GM12878 (cell line): ENCODE results near the gene MGAT5.

Experiments used
- CREM ChIP-seq: IDR thresholded peaks from 2 replicates; pipeline ENCODE4 v1.6.1; 2014; ENCODE audit warnings: antibody characterized with exemption, low read depth
- MXI1 ChIP-seq: fragments of 150-350 bp; IDR thresholded peaks from 2 replicates; pipeline ENCODE4 v1.6.1; 2011; ENCODE audit warnings: low read depth, mild to moderate bottlenecking, inconsistent platforms, low read length, improper control_type of control experiment
- POLR2A ChIP-seq: IDR thresholded peaks from 2 replicates; pipeline ENCODE4 v1.6.1; 2011; ENCODE audit warnings: low read depth, mild to moderate bottlenecking, low read length
- TARDBP ChIP-seq: IDR thresholded peaks from 2 replicates; pipeline ENCODE4 v1.6.1; 2016; ENCODE audit warnings: borderline replicate concordance
- ZNF274 ChIP-seq: IDR thresholded peaks from one replicate; pipeline ENCODE4 v1.8.0; 2011; ENCODE audit not compliant: insufficient read length, insufficient read depth
- TF ChIP-seq, protein P1 (sequence below), 3 experiments: IDR thresholded peaks in 2 of 3; conservative IDR thresholded peaks in 1 of 3; 2 replicates each; pipeline ENCODE4 v1.5.1; 2011; ENCODE audit warnings: low read depth in 3 of 3, low read length in 3 of 3, mild to moderate bottlenecking in 3 of 3, control low read depth in 2 of 3, moderate library complexity in 2 of 3, inconsistent platforms in 1 of 3, mixed read lengths in 1 of 3; ENCODE audit not compliant: control insufficient read depth in 2 of 3, insufficient read depth in 1 of 3; ENCODE audit errors: extremely low read depth in 1 of 3

DNA sequence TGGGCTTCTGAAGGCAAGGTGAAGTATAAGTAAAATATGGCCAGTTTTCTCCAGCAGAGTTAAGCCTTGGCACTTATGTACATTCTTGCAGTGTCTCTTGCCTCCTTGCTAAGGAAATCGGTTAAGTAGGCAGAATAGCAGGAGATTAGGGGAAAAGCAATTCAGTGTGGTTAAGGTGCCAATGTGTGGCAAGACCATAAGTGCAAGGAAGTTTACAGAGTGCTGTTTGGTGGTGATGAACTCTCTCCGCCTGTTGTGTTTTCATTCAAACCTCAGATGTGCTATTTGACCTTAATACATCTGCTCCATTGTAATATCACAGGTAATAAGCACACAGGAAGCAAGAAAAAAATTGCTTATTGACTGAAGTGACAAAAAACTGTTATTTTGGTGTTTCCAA lies 156.1 kb downstream of the MGAT5 start:
- TF ChIP-seq POLR2A (no peak), MXI1 (no peak), ZNF274 (no peak), CREM (no peak), TARDBP (no peak)
- TF ChIP-seq, protein P1, sequence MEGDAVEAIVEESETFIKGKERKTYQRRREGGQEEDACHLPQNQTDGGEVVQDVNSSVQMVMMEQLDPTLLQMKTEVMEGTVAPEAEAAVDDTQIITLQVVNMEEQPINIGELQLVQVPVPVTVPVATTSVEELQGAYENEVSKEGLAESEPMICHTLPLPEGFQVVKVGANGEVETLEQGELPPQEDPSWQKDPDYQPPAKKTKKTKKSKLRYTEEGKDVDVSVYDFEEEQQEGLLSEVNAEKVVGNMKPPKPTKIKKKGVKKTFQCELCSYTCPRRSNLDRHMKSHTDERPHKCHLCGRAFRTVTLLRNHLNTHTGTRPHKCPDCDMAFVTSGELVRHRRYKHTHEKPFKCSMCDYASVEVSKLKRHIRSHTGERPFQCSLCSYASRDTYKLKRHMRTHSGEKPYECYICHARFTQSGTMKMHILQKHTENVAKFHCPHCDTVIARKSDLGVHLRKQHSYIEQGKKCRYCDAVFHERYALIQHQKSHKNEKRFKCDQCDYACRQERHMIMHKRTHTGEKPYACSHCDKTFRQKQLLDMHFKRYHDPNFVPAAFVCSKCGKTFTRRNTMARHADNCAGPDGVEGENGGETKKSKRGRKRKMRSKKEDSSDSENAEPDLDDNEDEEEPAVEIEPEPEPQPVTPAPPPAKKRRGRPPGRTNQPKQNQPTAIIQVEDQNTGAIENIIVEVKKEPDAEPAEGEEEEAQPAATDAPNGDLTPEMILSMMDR (IDR thresholded peaks at IDR 0.05 in 2 of 3, conservative IDR thresholded peaks at IDR 0.05 in 1 of 3; ENCODE audit: control insufficient read depth in 2 of 3, extremely low read depth in 1 of 3, insufficient read depth in 1 of 3, low read depth in 3 of 3, low read length in 3 of 3): no peak
